ENCODE data around the gene ANKMY1.
A peak's percentile ranks its signal among the peaks of the same experiment; 100 is the strongest.

ANKMY1 gene

DNA sequence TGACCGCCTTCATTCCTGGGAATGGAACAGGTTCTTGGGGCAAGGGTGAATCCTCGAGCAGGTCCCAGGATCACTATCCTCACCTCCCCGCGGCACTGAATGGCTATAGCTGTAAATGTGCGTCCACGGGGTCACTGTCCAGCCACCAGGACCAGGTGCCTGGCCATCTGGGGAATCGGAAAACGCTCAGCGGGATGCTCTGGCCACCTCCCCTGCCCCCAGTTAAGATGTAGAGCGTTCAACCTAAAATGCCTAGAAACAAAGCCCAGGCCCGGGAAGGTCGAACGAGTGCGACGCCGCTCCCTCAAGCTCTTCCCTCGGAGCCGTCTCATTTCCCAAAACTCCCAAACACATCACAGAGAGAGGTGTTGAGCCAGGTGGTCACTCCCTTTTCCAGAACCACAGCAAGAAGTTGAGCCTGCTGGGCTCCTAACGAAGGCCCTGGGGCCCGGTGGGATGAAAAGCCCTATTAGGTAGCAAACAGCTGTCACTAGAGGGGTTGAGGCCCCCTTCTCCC, 28.0 kb upstream of the ANKMY1 start:
- Histone ChIP-seq H3K27me3 (ENCODE audit: insufficient read depth, poor library complexity, severe bottlenecking) (no peaks in the 10 kb centered on the region), H3K4me3 (replicated peaks; ENCODE audit: insufficient read depth, low read length) (peak overlapping the region; percentile 84), H3K27ac (replicated peaks) (peak overlapping the region; percentile 98)
- DNase-seq (ENCODE audit: low read depth in 1 of 2, low spot score in 1 of 2) = no peak
- TF ChIP-seq, protein P1, sequence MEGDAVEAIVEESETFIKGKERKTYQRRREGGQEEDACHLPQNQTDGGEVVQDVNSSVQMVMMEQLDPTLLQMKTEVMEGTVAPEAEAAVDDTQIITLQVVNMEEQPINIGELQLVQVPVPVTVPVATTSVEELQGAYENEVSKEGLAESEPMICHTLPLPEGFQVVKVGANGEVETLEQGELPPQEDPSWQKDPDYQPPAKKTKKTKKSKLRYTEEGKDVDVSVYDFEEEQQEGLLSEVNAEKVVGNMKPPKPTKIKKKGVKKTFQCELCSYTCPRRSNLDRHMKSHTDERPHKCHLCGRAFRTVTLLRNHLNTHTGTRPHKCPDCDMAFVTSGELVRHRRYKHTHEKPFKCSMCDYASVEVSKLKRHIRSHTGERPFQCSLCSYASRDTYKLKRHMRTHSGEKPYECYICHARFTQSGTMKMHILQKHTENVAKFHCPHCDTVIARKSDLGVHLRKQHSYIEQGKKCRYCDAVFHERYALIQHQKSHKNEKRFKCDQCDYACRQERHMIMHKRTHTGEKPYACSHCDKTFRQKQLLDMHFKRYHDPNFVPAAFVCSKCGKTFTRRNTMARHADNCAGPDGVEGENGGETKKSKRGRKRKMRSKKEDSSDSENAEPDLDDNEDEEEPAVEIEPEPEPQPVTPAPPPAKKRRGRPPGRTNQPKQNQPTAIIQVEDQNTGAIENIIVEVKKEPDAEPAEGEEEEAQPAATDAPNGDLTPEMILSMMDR (IDR thresholded peaks at IDR 0.05; ENCODE audit: insufficient read depth, low read length) = no peak

DNA sequence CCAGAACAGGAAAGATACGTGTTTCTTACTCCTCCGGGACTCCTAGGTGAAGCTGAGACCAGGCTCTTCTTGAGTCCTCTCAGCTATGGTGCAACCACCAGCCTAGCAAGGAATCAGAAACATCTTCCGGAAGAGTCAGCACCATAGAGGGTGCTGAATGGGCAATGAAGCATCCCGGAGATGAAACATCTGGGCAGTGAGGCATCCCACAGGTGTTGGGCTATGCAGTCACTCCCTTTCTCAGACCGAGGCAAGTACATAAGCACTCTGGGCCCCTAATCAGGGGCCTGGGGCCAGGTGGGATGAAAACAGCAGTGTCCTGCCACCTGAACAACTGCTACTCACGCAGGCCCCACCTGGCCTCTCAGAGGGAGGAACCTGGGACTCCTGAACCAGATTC, 27.3 kb upstream of the ANKMY1 start:
- no peak for DNase-seq (ENCODE audit: low read depth in 1 of 2, low spot score in 1 of 2)
- H3K27me3 ChIP-seq (ENCODE audit: insufficient read depth, poor library complexity, severe bottlenecking) = no peaks in the 10 kb centered on the region
- H3K27ac ChIP-seq (replicated peaks) = no peak overlapping the region
- H3K4me3 ChIP-seq (replicated peaks; ENCODE audit: insufficient read depth, low read length) = peak overlapping the region; percentile 84
- TF ChIP-seq, protein P1 (IDR thresholded peaks at IDR 0.05; ENCODE audit: insufficient read depth, low read length) = no peak
- no peak for TF ChIP-seq GABPA (IDR thresholded peaks at IDR 0.05; ENCODE audit: low read depth)
- no peak for TF ChIP-seq SPI1 (IDR thresholded peaks at IDR 0.05; ENCODE audit: borderline replicate concordance, low read depth)
- TF ChIP-seq, protein P2, sequence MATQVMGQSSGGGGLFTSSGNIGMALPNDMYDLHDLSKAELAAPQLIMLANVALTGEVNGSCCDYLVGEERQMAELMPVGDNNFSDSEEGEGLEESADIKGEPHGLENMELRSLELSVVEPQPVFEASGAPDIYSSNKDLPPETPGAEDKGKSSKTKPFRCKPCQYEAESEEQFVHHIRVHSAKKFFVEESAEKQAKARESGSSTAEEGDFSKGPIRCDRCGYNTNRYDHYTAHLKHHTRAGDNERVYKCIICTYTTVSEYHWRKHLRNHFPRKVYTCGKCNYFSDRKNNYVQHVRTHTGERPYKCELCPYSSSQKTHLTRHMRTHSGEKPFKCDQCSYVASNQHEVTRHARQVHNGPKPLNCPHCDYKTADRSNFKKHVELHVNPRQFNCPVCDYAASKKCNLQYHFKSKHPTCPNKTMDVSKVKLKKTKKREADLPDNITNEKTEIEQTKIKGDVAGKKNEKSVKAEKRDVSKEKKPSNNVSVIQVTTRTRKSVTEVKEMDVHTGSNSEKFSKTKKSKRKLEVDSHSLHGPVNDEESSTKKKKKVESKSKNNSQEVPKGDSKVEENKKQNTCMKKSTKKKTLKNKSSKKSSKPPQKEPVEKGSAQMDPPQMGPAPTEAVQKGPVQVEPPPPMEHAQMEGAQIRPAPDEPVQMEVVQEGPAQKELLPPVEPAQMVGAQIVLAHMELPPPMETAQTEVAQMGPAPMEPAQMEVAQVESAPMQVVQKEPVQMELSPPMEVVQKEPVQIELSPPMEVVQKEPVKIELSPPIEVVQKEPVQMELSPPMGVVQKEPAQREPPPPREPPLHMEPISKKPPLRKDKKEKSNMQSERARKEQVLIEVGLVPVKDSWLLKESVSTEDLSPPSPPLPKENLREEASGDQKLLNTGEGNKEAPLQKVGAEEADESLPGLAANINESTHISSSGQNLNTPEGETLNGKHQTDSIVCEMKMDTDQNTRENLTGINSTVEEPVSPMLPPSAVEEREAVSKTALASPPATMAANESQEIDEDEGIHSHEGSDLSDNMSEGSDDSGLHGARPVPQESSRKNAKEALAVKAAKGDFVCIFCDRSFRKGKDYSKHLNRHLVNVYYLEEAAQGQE (IDR thresholded peaks at IDR 0.05; ENCODE audit: insufficient replicate concordance, low read depth) = no peak

DNA sequence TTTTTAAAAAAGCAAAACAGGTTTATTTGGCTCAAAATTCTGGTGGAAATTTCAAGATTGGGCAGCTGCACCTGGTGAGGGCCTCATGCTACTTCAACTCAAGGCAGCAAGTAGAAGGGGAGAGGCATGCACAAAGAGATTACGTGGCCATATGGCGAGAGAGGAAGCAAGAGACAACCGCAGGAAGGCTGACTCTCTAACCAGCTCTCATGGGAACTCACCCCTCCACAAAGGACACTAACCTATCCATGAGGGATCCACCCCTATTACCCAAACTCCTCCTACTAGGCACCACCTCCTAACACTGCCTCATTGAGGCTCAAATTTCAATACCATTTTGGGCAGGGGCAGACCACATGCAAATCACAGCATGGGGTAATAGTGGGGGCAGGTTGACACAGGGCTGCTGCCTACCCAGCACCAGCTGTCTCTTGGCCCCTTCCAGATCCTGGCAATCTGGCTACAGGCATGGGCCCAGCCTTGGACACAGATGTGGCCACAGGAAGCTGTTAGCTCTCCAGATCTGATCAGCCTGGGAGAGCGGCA, 26.8 kb upstream of the ANKMY1 start:
- peak; percentile 91 to 94 for DNase-seq (ENCODE audit: low read depth in 1 of 2, low spot score in 1 of 2)
- TF ChIP-seq POLR2AphosphoS5 (IDR thresholded peaks at IDR 0.05; ENCODE audit: low read depth) (peak; percentile 73), SPI1 (IDR thresholded peaks at IDR 0.05; ENCODE audit: borderline replicate concordance, low read depth) (peak; percentile 34; the same call in 1 of the 2 replicates)
- TF ChIP-seq, protein P2 (IDR thresholded peaks at IDR 0.05; ENCODE audit: insufficient replicate concordance, low read depth) = no peak
- Histone ChIP-seq H3K27me3 (ENCODE audit: insufficient read depth, poor library complexity, severe bottlenecking) (no peaks in the 10 kb centered on the region), H3K4me3 (replicated peaks; ENCODE audit: insufficient read depth, low read length) (no peak overlapping the region), H3K27ac (replicated peaks) (peak overlapping the region; percentile 43)

DNA sequence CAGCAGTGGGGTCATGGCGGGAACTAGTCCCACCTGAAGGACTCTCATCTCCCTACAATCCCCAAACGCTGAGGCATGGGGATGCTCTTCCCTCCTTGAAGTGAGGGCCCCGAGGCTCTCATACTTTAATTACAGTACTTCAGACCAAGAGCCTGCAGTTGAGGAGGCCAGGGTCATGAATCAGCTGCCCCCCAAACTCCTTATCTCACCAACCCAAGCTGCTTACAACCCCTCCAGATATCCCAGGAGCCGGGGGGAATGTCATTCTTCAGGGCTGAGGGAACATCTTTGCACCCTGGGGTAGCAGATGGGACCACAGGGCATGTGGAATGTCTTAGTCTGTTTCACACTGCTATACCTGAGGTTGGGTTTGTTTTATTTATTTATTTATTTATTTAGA, 26.0 kb upstream of the ANKMY1 start:
- DNase-seq (ENCODE audit: low read depth in 1 of 2, low spot score in 1 of 2) = no peak
- Histone ChIP-seq H3K27me3 (ENCODE audit: insufficient read depth, poor library complexity, severe bottlenecking) (no peaks in the 10 kb centered on the region), H3K27ac (replicated peaks) (peak overlapping the region; percentile 43), H3K4me3 (replicated peaks; ENCODE audit: insufficient read depth, low read length) (no peak overlapping the region)
- no peak for TF ChIP-seq SPI1 (IDR thresholded peaks at IDR 0.05; ENCODE audit: borderline replicate concordance, low read depth)
- TF ChIP-seq, protein P1 (IDR thresholded peaks at IDR 0.05; ENCODE audit: insufficient read depth, low read length) = no peak
- TF ChIP-seq POLR2AphosphoS5 (IDR thresholded peaks at IDR 0.05; ENCODE audit: low read depth) = no peak
- no peak for TF ChIP-seq GABPA (IDR thresholded peaks at IDR 0.05; ENCODE audit: low read depth)
- TF ChIP-seq, protein P2 (IDR thresholded peaks at IDR 0.05; ENCODE audit: insufficient replicate concordance, low read depth) = no peak
